Measurements from ENCODE around the gene CLCN5. TPM values are rescaled to one million over a fixed set of nuclear protein-coding genes. Genes with fewer than 3 reads are reported as not detected.

The CLCN5 gene
- polyA plus RNA-seq, 5 donors: 12.2 to 15.7 (median 14.9) TPM

- DNase-seq: no peak
Measured at GRCh38 chrX:49930039-49930438, 7.6 kb downstream of the CLCN5 start.

- no peak for DNase-seq
Measured at GRCh38 chrX:49932791-49933190, 10.4 kb downstream of the CLCN5 start.

- DNase-seq: no peak
Measured at GRCh38 chrX:49934148-49934547, 11.8 kb downstream of the CLCN5 start.

- no peak for DNase-seq
Measured at GRCh38 chrX:49934729-49935128, 12.3 kb downstream of the CLCN5 start.

GRCh38 chrX:49947781-49948180, 25.4 kb downstream of the CLCN5 start:
- DNase-seq: no peak

GRCh38 chrX:49949961-49950360, 27.6 kb downstream of the CLCN5 start:
- DNase-seq: no peak

- no peak for DNase-seq
Measured at GRCh38 chrX:49951524-49952193, 29.3 kb downstream of the CLCN5 start.

- no peak for DNase-seq
Measured at GRCh38 chrX:49956313-49956712, 33.9 kb downstream of the CLCN5 start.

- DNase-seq: no peak
Measured at GRCh38 chrX:49958727-49959485, 36.5 kb downstream of the CLCN5 start.

- DNase-seq: no peak
Measured at GRCh38 chrX:49959602-49960001, 37.2 kb downstream of the CLCN5 start.

- DNase-seq: no peak
Measured at GRCh38 chrX:49960061-49960460, 37.7 kb downstream of the CLCN5 start.

- DNase-seq: no peak
Measured at GRCh38 chrX:49970674-49971073, 48.3 kb downstream of the CLCN5 start.

GRCh38 chrX:49972328-49972860, 50.0 kb downstream of the CLCN5 start:
- DNase-seq: no peak

- no peak for DNase-seq
Measured at GRCh38 chrX:49976682-49977197, 54.3 kb downstream of the CLCN5 start.

- no peak for DNase-seq
Measured at GRCh38 chrX:49977319-49978090, 55.1 kb downstream of the CLCN5 start.

- DNase-seq: no peak
Measured at GRCh38 chrX:49978176-49978575, 55.8 kb downstream of the CLCN5 start.

GRCh38 chrX:49986058-49986457, 63.7 kb downstream of the CLCN5 start:
- DNase-seq: no peak

- DNase-seq: no peak
Measured at GRCh38 chrX:49987651-49988050, 65.3 kb downstream of the CLCN5 start.

- DNase-seq: no peak
Measured at GRCh38 chrX:49988143-49988542, 65.7 kb downstream of the CLCN5 start.

GRCh38 chrX:49991758-49992157, 69.4 kb downstream of the CLCN5 start:
- no peak for DNase-seq

GRCh38 chrX:49992853-49993252, 70.5 kb downstream of the CLCN5 start:
- no peak for DNase-seq

- DNase-seq: no peak
Measured at GRCh38 chrX:49993661-49994060, 71.3 kb downstream of the CLCN5 start.
